PC-9 (cell line): ENCODE measurements around the gene DHX58.

Source experiments
- EZH2 ChIP-seq: fragments of 200-600 bp; sonication (generic); IDR thresholded peaks from 2 replicates; pipeline ENCODE4 v1.8.0; 2017; ENCODE audit warnings: antibody characterized with exemption, low read depth
- TF ChIP-seq, protein P1 (sequence below): fragments of 200-600 bp; sonication (generic); conservative IDR thresholded peaks from 2 replicates; pipeline ENCODE4 v1.6.1; 2017; ENCODE audit warnings: mixed run types, antibody characterized with exemption, mild to moderate bottlenecking, moderate library complexity

DNA sequence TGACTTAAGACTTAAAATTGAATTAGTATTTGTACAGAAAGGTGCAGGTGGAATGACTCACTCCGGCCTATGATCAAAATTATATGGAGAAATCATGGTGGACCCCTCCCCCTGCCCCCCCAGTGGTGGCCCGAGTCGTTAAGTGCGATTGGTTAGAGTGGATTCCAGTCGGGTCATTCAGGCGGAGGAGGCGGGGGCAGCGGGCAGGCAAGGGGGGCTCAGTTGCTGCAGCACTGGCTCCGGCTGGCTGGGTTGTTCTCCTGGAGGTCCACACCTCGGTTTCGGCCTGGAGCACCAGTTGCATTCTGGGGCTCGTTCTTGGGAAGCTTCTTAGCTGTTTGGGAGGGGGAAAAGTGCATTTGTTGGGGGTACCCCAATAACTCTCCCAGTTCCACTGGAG is 13.1 kb upstream of the DHX58 start:
- TF ChIP-seq, protein P1, sequence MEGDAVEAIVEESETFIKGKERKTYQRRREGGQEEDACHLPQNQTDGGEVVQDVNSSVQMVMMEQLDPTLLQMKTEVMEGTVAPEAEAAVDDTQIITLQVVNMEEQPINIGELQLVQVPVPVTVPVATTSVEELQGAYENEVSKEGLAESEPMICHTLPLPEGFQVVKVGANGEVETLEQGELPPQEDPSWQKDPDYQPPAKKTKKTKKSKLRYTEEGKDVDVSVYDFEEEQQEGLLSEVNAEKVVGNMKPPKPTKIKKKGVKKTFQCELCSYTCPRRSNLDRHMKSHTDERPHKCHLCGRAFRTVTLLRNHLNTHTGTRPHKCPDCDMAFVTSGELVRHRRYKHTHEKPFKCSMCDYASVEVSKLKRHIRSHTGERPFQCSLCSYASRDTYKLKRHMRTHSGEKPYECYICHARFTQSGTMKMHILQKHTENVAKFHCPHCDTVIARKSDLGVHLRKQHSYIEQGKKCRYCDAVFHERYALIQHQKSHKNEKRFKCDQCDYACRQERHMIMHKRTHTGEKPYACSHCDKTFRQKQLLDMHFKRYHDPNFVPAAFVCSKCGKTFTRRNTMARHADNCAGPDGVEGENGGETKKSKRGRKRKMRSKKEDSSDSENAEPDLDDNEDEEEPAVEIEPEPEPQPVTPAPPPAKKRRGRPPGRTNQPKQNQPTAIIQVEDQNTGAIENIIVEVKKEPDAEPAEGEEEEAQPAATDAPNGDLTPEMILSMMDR: no peak
- TF ChIP-seq EZH2: no peak
